Urinary bladder (tissue), 4 donors: ENCODE results near the gene MYOF. TPM values are rescaled to one million over a fixed set of nuclear protein-coding genes. Genes with fewer than 3 reads are reported as not detected.

Experiments
- DNase-seq: peaks from one replicate; pipeline ENCODE4 v3.0.0-alpha.2; 2015; ENCODE audit errors: extremely low spot score
- H3K27ac ChIP-seq: one replicate; pipeline ENCODE4 v1.5.1; 2013; ENCODE audit warnings: low read depth, mild to moderate bottlenecking, moderate library complexity
- H3K36me3 ChIP-seq: one replicate; pipeline ENCODE4 v1.6.1; 2013; ENCODE audit warnings: mild to moderate bottlenecking, moderate library complexity; ENCODE audit not compliant: insufficient read depth
- H3K4me1 ChIP-seq: one replicate; pipeline ENCODE4 v1.6.1; 2013; ENCODE audit warnings: mild to moderate bottlenecking, moderate library complexity; ENCODE audit not compliant: insufficient read depth
- H3K4me3 ChIP-seq: one replicate; pipeline ENCODE4 v1.5.1; 2013; ENCODE audit warnings: low read depth, low read length
- WGBS: extraction: QIAGEN DNeasy Blood & Tissue Kit; methylation state at CpG from one replicate; pipeline ENCODE4 v1.1.7; 2013; 5-methylcytosine and 5-hydroxymethylcytosine counted together
- polyA plus RNA-seq: library from polyadenylated mRNA; stranded (reverse); fragments of 200-250 nt; gene quantifications from one replicate; pipeline ENCODE4 v1.2.3, GENCODE V29; 2013
- total RNA-seq: library from RNA; depleted of rRNA; stranded (reverse); fragments of >200 nt; gene quantifications from one replicate; pipeline ENCODE4 v1.2.3, GENCODE V29; 2014
- donor health status: healthy with polysubstance abuse.
- donor health status: healthy.

The MYOF gene
- total and polyA plus RNA-seq, 2 donors, result 61.3 to 99.1 TPM

DNA sequence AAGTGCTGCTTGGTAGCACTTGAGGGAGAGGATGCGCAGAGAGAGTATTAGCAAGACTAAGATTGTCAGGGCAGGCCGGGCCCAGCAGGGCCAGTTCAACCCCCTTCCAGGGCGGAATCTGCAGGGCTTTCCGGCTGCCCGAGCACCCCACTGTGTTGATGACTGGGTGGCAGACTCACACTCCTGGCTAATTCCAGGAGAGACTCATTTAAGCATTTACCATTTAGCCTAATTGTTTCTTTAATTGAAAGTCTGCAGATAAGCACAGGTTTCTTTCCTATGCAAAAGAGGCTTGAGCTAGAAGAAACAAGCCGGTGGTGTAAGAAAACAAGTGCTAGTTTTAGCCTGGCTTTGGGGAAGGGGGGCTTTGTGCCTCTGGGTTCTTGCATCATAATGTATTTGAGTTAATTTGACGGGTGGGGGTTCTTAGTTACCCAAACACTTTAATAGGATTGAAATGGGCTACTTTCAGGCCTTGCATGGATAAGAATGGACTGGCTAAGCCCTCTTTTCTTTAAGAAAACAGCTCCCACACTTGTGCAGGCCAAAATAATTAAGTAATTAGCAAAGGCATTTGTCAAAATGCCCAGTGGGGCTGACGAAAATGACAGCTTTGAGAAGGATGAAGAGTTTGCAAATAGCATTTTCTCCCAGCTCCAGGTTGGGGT, 201.3 kb downstream of the MYOF start:
- Histone ChIP-seq H3K27ac (no peak overlapping the region), H3K4me3 (no peak overlapping the region), H3K36me3 (no peaks in the 10 kb centered on the region), H3K4me1 (no peaks in the 10 kb centered on the region)
- DNase-seq, result no peak
- WGBS, result 72% methylated on average over 8 of the region's 8 CpGs

DNA sequence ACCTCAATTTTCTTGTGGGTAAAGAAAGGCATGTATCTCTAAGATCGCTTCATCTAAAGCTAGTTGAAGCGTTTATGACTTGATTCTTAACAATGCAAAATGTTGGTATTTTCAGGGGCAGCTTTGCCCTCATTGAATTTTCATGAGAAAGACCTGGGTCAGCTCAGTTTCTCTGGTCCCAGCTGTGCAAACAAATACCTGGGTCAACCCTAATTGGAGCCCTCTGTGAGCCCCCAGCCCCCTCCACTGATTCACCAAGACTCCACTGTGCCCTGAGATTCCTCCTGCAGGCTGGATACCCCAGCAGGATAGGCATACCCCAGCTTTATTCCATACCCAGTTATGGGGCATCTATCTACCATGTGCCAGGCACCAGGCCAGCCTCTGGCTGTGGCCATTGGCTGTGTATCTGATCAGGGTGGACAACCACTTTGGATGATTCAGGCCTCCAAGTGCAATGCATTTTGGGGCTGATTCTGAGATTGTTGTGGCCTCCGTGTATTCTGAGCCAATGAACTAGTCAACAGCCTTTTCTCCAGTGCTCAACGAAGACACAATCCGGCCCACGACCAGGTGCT, 201.9 kb downstream of the MYOF start:
- Histone ChIP-seq H3K4me3 (no peak overlapping the region), H3K36me3 (no peaks in the 10 kb centered on the region), H3K4me1 (no peaks in the 10 kb centered on the region), H3K27ac (no peak overlapping the region)
- 75% methylated on average over 6 of the region's 6 CpGs for WGBS
- DNase-seq, result no peak

DNA sequence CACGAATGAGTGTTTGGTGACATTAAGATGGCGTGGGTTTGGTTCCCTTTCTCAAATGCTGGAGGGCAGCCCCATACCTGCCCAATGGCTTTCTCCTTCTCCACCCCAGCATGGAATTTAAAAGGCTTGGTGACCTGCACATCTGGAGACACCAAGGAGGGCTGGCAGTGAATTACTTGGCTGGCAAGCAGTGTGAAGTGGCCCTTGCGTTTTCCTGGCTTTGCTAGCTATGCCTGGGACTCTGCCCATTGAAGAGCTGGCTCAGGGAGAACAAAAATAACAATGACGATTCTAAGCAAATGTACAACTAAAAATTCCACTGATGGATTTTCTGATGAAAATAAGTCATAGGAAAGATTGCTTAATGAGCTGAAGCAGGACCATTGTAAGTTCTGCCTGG, 204.8 kb downstream of the MYOF start:
- WGBS, result 81% methylated on average over 4 of the region's 4 CpGs
- Histone ChIP-seq H3K4me1 (no peaks in the 10 kb centered on the region), H3K36me3 (no peaks in the 10 kb centered on the region), H3K4me3 (no peak overlapping the region), H3K27ac (no peak overlapping the region)
- DNase-seq, result no peak

DNA sequence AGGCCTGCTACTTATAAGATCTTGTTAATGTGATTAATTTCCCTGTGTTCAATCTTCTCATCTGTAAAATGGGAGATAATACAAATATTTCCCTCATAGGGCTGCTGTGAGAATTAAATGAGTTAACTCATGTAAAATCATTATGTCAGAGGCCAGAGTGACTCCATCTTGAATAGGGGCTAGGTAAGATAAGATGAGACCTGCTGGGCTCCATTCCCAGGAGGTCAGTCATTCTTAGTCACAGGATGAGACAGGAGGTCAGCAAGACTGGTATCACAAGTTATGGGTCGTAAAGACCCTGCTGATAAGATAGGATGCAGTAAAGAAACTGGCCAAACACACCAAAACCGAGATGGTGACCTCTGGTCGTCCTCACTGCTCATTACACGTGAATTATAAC, 207.7 kb downstream of the MYOF start:
- no peaks in the 10 kb centered on the region for H3K4me1 ChIP-seq
- 38% methylated on average over 4 of the region's 4 CpGs for whole genome bisulfite sequencing
- H3K36me3 ChIP-seq, result no peaks in the 10 kb centered on the region
- no peak overlapping the region for H3K27ac ChIP-seq
- no peak for DNase-seq
- no peak overlapping the region for H3K4me3 ChIP-seq

DNA sequence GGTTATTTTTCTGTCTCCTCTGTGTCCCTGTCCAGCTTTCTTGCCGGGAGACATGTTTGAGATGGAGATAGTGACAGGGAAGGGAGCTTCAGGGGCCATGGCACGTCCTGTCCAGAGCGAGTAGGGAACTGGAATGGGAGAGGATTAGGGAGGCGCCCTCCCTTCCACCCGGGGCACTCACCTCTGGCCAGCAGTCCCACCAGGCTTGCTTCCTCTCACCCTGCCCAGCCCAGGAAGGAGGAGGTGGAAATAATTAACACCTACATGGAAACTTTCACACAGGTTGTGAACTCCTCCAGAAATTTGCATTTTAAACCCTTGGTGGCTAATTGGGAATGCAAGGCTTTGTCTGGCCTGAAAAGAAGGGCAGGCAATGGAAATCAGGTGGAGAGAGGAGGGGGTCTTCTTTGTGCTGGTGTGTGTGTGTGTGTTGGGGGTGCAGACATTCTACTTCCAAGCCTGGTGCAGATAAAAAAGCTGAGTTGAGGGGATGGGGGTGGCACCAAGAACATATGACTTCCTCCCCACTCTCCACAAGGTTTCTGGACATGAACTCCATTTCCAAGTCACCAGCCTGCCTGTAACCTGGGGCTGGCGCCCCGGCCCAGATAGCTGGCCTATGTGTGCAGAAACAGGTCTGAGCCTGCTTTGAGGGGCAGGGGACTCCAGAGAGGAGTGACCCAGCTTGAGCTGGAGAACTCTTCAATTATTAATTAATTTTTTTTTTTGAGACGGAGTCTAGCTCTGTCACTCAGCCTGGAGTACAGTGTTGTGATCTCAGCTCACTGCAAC, 209.1 kb downstream of the MYOF start:
- Histone ChIP-seq H3K27ac (no peak overlapping the region), H3K36me3 (no peaks in the 10 kb centered on the region), H3K4me1 (no peaks in the 10 kb centered on the region), H3K4me3 (no peak overlapping the region)
- no peak for DNase-seq
- WGBS, result 54% methylated on average over 8 of the region's 8 CpGs

DNA sequence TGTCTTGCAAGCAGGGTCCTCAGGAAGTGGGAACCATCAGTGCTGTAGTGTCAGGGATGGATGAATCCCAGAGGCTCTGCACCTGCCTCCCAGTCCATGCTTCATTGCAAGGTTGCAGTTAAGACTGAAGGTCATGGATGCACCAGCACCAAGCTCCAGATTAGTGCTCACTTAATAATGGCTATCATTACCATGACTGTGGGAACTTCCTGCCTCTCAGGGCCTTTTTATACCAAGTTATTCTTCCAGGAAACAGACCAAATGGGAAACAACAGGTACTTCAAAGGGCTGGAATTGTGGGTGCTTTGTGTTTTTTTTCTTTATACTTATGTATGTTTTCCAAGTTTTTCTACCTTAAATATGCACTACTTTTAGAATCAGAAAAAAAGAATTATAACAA, 210.8 kb downstream of the MYOF start:
- H3K4me3 ChIP-seq, result no peak overlapping the region
- H3K36me3 ChIP-seq, result no peaks in the 10 kb centered on the region
- DNase-seq, result no peak
- no peak overlapping the region for H3K27ac ChIP-seq
- no peaks in the 10 kb centered on the region for H3K4me1 ChIP-seq

DNA sequence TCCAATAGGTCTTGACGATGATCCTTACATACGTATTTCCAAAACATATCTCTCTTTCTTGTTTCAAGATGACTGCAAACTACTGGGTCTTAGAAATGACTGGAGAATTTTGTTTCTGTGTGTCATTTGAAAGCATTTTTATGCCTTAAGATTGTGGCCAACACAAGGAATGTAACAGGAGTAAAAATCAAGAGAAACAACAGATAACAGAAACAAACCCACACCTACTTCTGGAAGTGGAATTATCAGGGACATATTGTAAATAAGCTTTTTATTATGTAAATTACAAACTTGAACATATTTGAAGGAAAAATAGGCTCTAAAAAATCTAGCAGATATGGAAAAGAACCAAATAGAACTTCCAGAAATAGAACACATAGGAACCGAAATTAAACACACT, 212.9 kb downstream of the MYOF start:
- Histone ChIP-seq H3K4me1 (no peaks in the 10 kb centered on the region), H3K36me3 (no peaks in the 10 kb centered on the region), H3K4me3 (no peak overlapping the region), H3K27ac (no peak overlapping the region)
- no peak for DNase-seq
- WGBS, result 96% methylated on average over 3 of the region's 3 CpGs

DNA sequence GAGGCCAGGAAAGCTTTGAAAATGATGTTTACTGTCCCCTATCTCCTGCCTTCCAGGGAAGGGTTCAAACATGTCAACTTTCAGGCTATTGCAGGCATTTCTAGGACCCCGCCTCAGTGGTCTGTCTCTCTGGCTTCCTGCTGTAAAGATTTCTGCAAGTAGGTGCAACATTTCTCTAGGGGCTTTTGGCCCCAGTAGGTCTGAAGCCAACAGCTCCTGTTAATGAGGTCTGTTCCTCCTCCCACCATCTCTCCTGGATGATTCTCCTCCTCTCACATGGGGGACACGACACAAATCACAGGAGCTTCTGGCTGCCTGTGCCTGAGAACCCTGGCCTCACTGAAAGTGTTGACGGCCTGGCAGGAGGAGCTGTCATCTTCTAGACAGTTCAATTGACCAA, 214.1 kb downstream of the MYOF start:
- DNase-seq, result no peak
- WGBS, result 52% methylated on average over 3 of the region's 3 CpGs
- Histone ChIP-seq H3K4me3 (no peak overlapping the region), H3K4me1 (no peaks in the 10 kb centered on the region), H3K36me3 (no peaks in the 10 kb centered on the region), H3K27ac (no peak overlapping the region)

DNA sequence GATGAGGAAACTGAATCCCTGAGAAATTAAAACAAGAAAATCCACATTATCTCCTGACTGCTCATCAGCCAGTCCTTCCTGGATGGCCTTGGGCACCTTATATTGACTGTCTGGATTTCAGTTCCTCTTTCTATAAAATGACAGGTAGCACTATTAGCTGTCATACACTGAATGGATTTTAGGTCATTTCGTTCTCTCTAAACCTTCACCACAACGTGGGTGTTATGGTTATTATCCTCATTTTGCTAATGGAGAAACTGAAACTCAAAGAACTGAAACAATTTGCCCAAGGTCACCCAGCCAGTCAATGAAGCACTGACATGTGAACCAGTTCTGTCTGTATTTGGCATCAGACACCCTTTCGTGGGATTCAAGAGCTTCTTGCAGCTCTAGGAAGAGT, 214.6 kb downstream of the MYOF start:
- no peak for DNase-seq
- Histone ChIP-seq H3K4me3 (no peak overlapping the region), H3K4me1 (no peaks in the 10 kb centered on the region), H3K27ac (no peak overlapping the region), H3K36me3 (no peaks in the 10 kb centered on the region)
- 61% methylated on average over 3 of the region's 3 CpGs for WGBS

DNA sequence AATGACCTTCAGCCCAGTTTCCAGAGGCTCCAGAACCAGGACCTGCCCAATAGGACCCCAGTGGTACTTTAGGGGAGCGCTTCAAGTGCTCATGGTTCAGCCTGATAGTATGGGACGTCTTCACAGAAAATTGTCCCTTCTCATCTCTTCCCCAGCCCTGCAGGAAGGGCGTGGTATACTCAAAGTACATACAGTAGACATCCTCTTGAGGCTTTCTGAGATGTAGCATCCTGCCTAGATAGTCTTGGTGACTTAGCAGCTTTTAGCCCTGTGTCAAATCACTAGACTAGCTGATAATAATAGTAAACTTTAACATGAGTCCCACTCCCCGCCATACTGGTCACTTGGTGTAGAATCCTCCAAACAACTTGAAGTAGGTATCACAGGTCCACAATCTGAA, 215.3 kb downstream of the MYOF start:
- no peaks in the 10 kb centered on the region for H3K36me3 ChIP-seq
- 93% methylated on average over 4 of the region's 4 CpGs for WGBS

DNA sequence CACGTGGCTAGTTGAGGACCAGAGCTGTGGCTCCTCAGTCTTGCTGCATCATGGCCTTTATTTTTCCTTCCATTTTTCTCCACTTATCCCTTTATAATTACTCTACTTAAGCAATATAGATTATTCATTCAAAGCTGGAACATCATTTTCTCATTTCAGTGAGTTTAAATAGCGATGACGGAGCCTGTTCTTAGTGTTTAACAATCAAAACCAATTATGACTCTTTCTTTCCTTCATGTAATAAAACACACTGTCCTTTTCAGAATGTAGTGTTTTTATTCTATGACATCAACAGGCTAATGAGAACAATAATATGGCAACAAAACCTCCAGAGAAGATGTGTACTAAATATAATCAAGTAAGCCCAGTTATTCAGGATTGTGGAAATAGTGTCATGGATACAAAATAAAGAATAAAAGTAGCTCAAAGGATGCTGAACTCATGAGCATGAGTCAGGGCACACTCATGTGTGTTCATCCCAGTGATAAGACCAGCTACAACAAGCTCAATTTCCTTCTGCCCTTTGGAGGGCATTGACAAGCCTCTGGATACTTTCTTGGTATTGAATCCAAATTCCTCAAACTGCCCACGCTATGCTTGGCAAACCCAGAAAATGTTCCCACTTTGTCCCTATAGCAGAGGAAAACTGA, 220.0 kb downstream of the MYOF start:
- Histone ChIP-seq H3K27ac (no peak overlapping the region), H3K4me3 (no peak overlapping the region), H3K4me1 (no peaks in the 10 kb centered on the region), H3K36me3 (no peaks in the 10 kb centered on the region)
- no peak for DNase-seq
- WGBS, result 94% methylated on average over 4 of the region's 4 CpGs

More for the DNA sequence above, 215.3 kb downstream of the MYOF start:
- Histone ChIP-seq H3K27ac (no peak overlapping the region), H3K4me3 (no peak overlapping the region), H3K4me1 (no peaks in the 10 kb centered on the region)
- DNase-seq, result no peak

DNA sequence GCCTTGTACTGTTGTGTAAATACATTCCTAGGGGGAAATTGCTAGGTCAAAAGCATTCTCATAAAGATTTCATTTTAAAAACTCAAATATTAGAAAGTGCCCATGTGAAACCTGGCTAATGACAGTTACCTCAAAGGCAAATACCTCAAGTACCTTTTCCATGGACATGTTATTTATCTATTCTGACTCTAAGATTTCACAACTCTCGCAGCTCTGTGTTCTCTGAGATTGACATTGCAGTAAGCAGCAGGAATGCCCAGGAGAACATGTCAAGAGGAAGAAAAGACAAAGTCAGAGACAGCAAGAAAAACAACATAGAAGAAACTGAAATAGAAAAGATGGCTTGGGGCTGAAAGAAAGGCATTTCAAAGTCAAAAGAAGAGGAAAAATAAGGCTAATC, 221.0 kb downstream of the MYOF start:
- H3K4me1 ChIP-seq, result no peaks in the 10 kb centered on the region
- no peaks in the 10 kb centered on the region for H3K36me3 ChIP-seq
- no peak overlapping the region for H3K4me3 ChIP-seq
- no peak for DNase-seq
- 85% methylated on average over 1 of the region's 1 CpG for WGBS
- H3K27ac ChIP-seq, result no peak overlapping the region

DNA sequence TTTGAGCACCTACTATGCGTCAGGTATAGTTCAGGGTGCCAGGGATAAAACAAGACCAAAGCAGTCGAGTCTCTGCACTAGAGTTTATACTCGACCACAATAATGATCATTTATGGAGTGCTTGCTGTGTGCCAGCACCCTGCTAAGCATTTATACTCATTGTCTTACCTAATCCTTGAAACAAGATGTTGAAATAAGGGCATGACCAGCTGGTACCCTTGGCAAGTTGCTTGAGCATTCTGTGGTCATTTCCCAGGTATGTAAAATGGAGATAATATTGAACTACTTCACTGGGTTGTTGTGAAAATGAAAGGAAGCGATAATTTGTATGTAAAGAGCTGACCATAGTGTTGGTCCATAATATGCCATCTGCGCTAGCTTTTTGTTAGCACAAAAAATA, 223.0 kb downstream of the MYOF start:
- Histone ChIP-seq H3K27ac (no peak overlapping the region), H3K4me1 (no peaks in the 10 kb centered on the region), H3K4me3 (no peak overlapping the region), H3K36me3 (no peaks in the 10 kb centered on the region)
- DNase-seq, result no peak
- whole genome bisulfite sequencing, result 89% methylated on average over 5 of the region's 5 CpGs
